OCI-LY3 (cell line): ENCODE data around the gene ZNF433.

Source experiments
- H2AFZ ChIP-seq: fragments of 200-600, 300-600 bp; shearing (Covaris generic); 2 replicates; pipeline ENCODE4 v1.6.0; 2014; ENCODE audit warnings: antibody characterized with exemption, low read depth, low read length
- H3K27ac ChIP-seq: fragments of 200-600, 300-600 bp; sonication (generic); 2 replicates; pipeline ENCODE4 v1.5.1; 2014; ENCODE audit warnings: mild to moderate bottlenecking, low read length, moderate library complexity, mixed read lengths
- H3K27me3 ChIP-seq: fragments of 200-600, 300-600 bp; sonication (generic); 2 replicates; pipeline ENCODE4 v1.6.1; 2014; ENCODE audit warnings: low read depth, low read length, mixed read lengths
- H3K36me3 ChIP-seq: fragments of 200-600, 300-600 bp; sonication (generic); replicated peaks from 2 replicates; pipeline ENCODE3; 2014; ENCODE audit warnings: low read depth, low read length, mixed read lengths
- H3K4me1 ChIP-seq: fragments of 300-600, 200-600 bp; sonication (generic); 2 replicates; pipeline ENCODE4 v1.6.1; 2014; ENCODE audit warnings: low read length, mixed read lengths
- H3K4me2 ChIP-seq: fragments of 200-600, 300-600 bp; sonication (generic); 2 replicates; pipeline ENCODE4 v1.6.1; 2014; ENCODE audit warnings: low read length, mixed read lengths
- H3K4me3 ChIP-seq: fragments of 300-600, 200-600 bp; sonication (generic); 2 replicates; pipeline ENCODE4 v1.5.1; 2014; ENCODE audit warnings: antibody characterized with exemption, mild to moderate bottlenecking, low read length, moderate library complexity
- H3K79me2 ChIP-seq: fragments of 300-600, 200-600 bp; shearing (Covaris generic); 2 replicates; pipeline ENCODE4 v1.6.1; 2014; ENCODE audit warnings: mild to moderate bottlenecking, low read length, mixed read lengths
- H3K9ac ChIP-seq: fragments of 300-600, 200-600 bp; shearing (Covaris generic); 2 replicates; pipeline ENCODE4 v1.6.0; 2014; ENCODE audit warnings: mild to moderate bottlenecking, low read length, moderate library complexity
- H3K9me3 ChIP-seq: fragments of 200-600, 300-600 bp; shearing (Covaris generic); 2 replicates; pipeline ENCODE4 v1.6.1; 2014; ENCODE audit warnings: low read length, mixed read lengths; ENCODE audit not compliant: insufficient read depth
- H4K20me1 ChIP-seq: fragments of 200-600, 300-600 bp; sonication (generic); 2 replicates; pipeline ENCODE4 v1.6.1; 2016; ENCODE audit warnings: low read length, mixed read lengths; ENCODE audit not compliant: insufficient read depth
- CTCF ChIP-seq: fragments of 200-600, 300-600 bp; sonication (generic); IDR thresholded peaks from 2 replicates; pipeline ENCODE4 v1.5.1; 2014; ENCODE audit warnings: antibody characterized with exemption, low read length, low read depth
- EZH2phosphoT487 ChIP-seq: fragments of 200-600 bp; shearing (Covaris generic); IDR thresholded peaks from 2 replicates; pipeline ENCODE4 v1.6.1; 2018; ENCODE audit warnings: antibody characterized with exemption, mixed run types, low read depth

ZNF433 gene

GRCh38 chr19:11970174-11970573 is 65.3 kb downstream of the ZNF433 start:
- Histone ChIP-seq H3K4me1 (peaks cover 23% of the 10 kb centered on the region), H3K4me3 (no peak overlapping the region), H3K4me2 (peak overlapping the region; percentile 10), H3K36me3 (no peaks in the 10 kb centered on the region), H3K9me3 (no peaks in the 10 kb centered on the region), H3K9ac (no peak overlapping the region), H3K27ac (no peak overlapping the region), H3K79me2 (no peaks in the 10 kb centered on the region), H4K20me1 (no peaks in the 10 kb centered on the region; the same call in 1 of the 2 replicates), H2AFZ (no peak overlapping the region), H3K27me3 (no peaks in the 10 kb centered on the region; the same call in 1 of the 2 replicates)
- no peak for TF ChIP-seq EZH2phosphoT487

DNA sequence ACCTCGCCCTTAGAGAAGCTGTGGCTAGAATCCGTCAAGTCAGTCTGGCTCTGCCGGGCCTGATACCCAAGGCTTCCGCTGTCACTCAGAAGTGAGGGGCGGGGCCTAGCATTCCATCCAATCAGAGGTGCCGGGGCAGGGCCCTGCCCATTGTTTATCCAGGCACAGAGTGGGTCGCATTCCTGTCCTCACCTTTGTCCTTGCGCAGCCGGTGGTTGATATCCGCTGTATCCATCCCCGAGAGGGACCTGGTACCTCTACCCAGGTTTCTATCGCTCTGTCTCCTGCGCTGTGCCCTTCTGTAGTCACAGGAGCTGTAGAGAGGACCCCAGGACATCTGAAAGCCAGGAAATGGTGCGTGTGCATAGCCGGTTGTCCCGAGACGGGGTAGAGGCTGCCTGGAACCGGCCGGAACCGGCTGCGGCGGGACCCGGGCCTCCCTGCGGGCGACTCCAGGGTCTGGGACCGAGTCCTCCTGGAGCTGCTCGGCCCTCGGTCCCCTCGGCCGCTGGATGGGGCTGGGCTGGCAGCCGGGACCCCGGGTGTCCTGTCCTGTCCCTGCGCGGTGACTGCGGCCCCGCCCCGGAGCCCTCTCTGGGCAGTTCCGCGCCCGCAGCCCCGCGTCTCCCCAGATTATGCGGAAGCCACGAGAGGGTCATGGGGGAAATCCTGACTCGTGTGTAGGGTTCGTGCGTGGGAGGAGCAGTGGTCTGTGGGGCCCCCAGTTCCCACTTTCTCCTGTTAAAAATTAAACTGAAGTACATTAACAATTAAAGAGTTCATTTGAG is 70.4 kb downstream of the ZNF433 start, which contains the start of gene ZNF763:
ZNF763 (plus strand) TSS at position 183 of the 788 bp plus-strand sequence; CDS start at position 352, 169 bp downstream.
- Histone ChIP-seq H3K4me1 (peaks cover 26% of the 10 kb centered on the region), H3K27ac (peak within 1 kb of the TSS; percentile 56), H3K4me2 (peak within 1 kb of the TSS; percentile 73), H4K20me1 (no peaks in the 10 kb centered on the region; the same call in 1 of the 2 replicates), H3K27me3 (no peaks in the 10 kb centered on the region; the same call in 1 of the 2 replicates), H3K36me3 (no peaks in the 10 kb centered on the region), H3K9me3 (no peaks in the 10 kb centered on the region), H3K9ac (peak within 1 kb of the TSS; percentile 64), H2AFZ (peak within 1 kb of the TSS; percentile 54), H3K79me2 (no peaks in the 10 kb centered on the region), H3K4me3 (peak within 1 kb of the TSS; percentile 78)
- TF ChIP-seq EZH2phosphoT487 (no peak), CTCF (no peak)
